Right lung (tissue), 5 donors: ENCODE data around the gene CAPNS2. TPM values are rescaled to one million over a fixed set of nuclear protein-coding genes. Genes with fewer than 3 reads are reported as not detected.
"Not testable (repeated sequence)": the region's sequence is repeated elsewhere in the genome, so short reads cannot be mapped to it uniquely, and the experiment has no call there.

Experiments
- DNase-seq, 2 donors: peaks; one replicate each; pipeline ENCODE4 v3.0.0-alpha.2; 2013
- polyA plus RNA-seq, 5 donors: library from polyadenylated mRNA; unstranded; fragments of 120-200 nt; gene quantifications; one replicate each; pipeline versions ENCODE4 v1.2.1 to v1.2.3, GENCODE V29; 2013; ENCODE audit warnings: inconsistent platforms in 1 of 5, low replicate concordance in 1 of 5; ENCODE audit not compliant: insufficient read length in 5 of 5, insufficient read depth in 1 of 5

The CAPNS2 gene
- polyA plus RNA-seq, 5 donors, result 0.10 to 0.48 (median 0.25) TPM; not detected in 1

- no peak for DNase-seq
Observed at GRCh38 chr16:55567382-55567781, 898 bp downstream of the CAPNS2 start.

GRCh38 chr16:55568207-55568606, 1.7 kb downstream of the CAPNS2 start:
- no peak for DNase-seq

- no peak for DNase-seq
Observed at GRCh38 chr16:55569025-55569424, 2.5 kb downstream of the CAPNS2 start.

- no peak for DNase-seq
Observed at GRCh38 chr16:55570159-55570558, 3.7 kb downstream of the CAPNS2 start.

GRCh38 chr16:55571191-55571897, 4.9 kb downstream of the CAPNS2 start:
- no peak for DNase-seq

GRCh38 chr16:55572439-55572838, 6.0 kb downstream of the CAPNS2 start:
- no peak for DNase-seq

GRCh38 chr16:55574811-55575210, 8.3 kb downstream of the CAPNS2 start:
- DNase-seq, result no peak

GRCh38 chr16:55575496-55575895, 9.0 kb downstream of the CAPNS2 start:
- no peak for DNase-seq

- DNase-seq, result no peak
Observed at GRCh38 chr16:55576384-55576783, 9.9 kb downstream of the CAPNS2 start.

GRCh38 chr16:55577887-55578286, 11.4 kb downstream of the CAPNS2 start:
- DNase-seq, result no peak

GRCh38 chr16:55585631-55586030, 19.1 kb downstream of the CAPNS2 start:
- no peak for DNase-seq

GRCh38 chr16:55588799-55589198, 22.3 kb downstream of the CAPNS2 start:
- no peak for DNase-seq

- DNase-seq, result no peak
Observed at GRCh38 chr16:55592306-55592705, 25.8 kb downstream of the CAPNS2 start.

GRCh38 chr16:55597928-55598327, 31.4 kb downstream of the CAPNS2 start:
- no peak for DNase-seq

GRCh38 chr16:55605754-55606336, 39.4 kb downstream of the CAPNS2 start:
- no peak for DNase-seq

- DNase-seq, result no peak
Observed at GRCh38 chr16:55613613-55614335, 47.3 kb downstream of the CAPNS2 start.

- DNase-seq, result no peak
Observed at GRCh38 chr16:55615071-55615470, 48.6 kb downstream of the CAPNS2 start.

- not testable (repeated sequence) for DNase-seq
Observed at GRCh38 chr16:55615670-55616069, 49.2 kb downstream of the CAPNS2 start.

Other genes with a start within 250 kb of the CAPNS2 start
- 10 to 100 TPM in 4 of 5 donors, 1 to 10 TPM in 1; 6.2 to 14.4 (median 10.8) TPM for gene IRX6, start 242.5 kb upstream of the CAPNS2 start, polyA plus RNA-seq
- gene MMP2, start 87.5 kb upstream of the CAPNS2 start, polyA plus RNA-seq, result 100 to 1,000 TPM; 557 to 623 (median 603) TPM
- gene LPCAT2, start 57.6 kb upstream of the CAPNS2 start, polyA plus RNA-seq, result 10 to 100 TPM; 14.6 to 24.2 (median 18.2) TPM
- gene SLC6A2, start 89.3 kb downstream of the CAPNS2 start, polyA plus RNA-seq, result under 1 TPM in 2 of 5 donors, not detected in 3; 0.13 to 0.22 TPM